Measurements from ENCODE around the gene IRF9.

The IRF9 gene

DNA sequence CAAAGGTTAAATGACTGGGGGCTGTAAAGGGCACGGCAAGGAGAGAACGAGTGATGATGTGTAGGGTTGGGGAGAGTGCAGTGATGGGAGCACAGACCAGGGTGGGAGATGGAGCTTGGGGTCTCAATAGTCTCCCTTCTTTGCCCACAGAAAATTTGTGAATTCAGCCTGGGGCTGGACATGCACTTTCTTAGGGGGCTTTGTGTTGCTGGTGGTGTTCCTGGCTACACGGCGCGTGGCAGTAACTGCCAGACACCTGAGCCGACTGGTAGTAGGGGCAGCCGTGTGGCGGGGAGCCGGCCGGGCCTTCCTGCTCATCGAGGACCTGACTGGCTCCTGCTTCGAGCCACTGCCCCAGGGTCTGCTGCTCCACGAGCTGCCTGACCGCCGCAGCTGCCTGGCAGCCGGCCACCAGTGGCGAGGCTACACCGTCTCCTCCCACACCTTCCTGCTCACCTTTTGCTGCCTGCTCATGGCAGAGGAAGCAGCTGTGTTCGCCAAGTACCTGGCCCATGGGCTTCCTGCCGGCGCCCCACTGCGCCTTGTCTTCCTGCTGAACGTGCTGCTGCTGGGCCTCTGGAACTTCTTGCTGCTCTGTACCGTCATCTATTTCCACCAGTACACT is 28.9 kb upstream of the IRF9 start:
- Histone ChIP-seq H3K27me3 (ENCODE audit: insufficient read depth, poor library complexity, severe bottlenecking) (no peaks in the 10 kb centered on the region), H3K4me3 (replicated peaks; ENCODE audit: insufficient read depth, low read length) (no peak overlapping the region), H3K27ac (replicated peaks) (no peak overlapping the region)
- no peak for DNase-seq (ENCODE audit: low read depth in 1 of 2, low spot score in 1 of 2)
- TF ChIP-seq, protein P1, sequence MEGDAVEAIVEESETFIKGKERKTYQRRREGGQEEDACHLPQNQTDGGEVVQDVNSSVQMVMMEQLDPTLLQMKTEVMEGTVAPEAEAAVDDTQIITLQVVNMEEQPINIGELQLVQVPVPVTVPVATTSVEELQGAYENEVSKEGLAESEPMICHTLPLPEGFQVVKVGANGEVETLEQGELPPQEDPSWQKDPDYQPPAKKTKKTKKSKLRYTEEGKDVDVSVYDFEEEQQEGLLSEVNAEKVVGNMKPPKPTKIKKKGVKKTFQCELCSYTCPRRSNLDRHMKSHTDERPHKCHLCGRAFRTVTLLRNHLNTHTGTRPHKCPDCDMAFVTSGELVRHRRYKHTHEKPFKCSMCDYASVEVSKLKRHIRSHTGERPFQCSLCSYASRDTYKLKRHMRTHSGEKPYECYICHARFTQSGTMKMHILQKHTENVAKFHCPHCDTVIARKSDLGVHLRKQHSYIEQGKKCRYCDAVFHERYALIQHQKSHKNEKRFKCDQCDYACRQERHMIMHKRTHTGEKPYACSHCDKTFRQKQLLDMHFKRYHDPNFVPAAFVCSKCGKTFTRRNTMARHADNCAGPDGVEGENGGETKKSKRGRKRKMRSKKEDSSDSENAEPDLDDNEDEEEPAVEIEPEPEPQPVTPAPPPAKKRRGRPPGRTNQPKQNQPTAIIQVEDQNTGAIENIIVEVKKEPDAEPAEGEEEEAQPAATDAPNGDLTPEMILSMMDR (IDR thresholded peaks at IDR 0.05; ENCODE audit: insufficient read depth, low read length), result no peak
- TF ChIP-seq, protein P2, sequence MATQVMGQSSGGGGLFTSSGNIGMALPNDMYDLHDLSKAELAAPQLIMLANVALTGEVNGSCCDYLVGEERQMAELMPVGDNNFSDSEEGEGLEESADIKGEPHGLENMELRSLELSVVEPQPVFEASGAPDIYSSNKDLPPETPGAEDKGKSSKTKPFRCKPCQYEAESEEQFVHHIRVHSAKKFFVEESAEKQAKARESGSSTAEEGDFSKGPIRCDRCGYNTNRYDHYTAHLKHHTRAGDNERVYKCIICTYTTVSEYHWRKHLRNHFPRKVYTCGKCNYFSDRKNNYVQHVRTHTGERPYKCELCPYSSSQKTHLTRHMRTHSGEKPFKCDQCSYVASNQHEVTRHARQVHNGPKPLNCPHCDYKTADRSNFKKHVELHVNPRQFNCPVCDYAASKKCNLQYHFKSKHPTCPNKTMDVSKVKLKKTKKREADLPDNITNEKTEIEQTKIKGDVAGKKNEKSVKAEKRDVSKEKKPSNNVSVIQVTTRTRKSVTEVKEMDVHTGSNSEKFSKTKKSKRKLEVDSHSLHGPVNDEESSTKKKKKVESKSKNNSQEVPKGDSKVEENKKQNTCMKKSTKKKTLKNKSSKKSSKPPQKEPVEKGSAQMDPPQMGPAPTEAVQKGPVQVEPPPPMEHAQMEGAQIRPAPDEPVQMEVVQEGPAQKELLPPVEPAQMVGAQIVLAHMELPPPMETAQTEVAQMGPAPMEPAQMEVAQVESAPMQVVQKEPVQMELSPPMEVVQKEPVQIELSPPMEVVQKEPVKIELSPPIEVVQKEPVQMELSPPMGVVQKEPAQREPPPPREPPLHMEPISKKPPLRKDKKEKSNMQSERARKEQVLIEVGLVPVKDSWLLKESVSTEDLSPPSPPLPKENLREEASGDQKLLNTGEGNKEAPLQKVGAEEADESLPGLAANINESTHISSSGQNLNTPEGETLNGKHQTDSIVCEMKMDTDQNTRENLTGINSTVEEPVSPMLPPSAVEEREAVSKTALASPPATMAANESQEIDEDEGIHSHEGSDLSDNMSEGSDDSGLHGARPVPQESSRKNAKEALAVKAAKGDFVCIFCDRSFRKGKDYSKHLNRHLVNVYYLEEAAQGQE (IDR thresholded peaks at IDR 0.05; ENCODE audit: insufficient replicate concordance, low read depth), result no peak
- TF ChIP-seq SPI1 (IDR thresholded peaks at IDR 0.05; ENCODE audit: borderline replicate concordance, low read depth) (no peak), POLR2AphosphoS5 (IDR thresholded peaks at IDR 0.05; ENCODE audit: low read depth) (no peak), GABPA (IDR thresholded peaks at IDR 0.05; ENCODE audit: low read depth) (no peak)

DNA sequence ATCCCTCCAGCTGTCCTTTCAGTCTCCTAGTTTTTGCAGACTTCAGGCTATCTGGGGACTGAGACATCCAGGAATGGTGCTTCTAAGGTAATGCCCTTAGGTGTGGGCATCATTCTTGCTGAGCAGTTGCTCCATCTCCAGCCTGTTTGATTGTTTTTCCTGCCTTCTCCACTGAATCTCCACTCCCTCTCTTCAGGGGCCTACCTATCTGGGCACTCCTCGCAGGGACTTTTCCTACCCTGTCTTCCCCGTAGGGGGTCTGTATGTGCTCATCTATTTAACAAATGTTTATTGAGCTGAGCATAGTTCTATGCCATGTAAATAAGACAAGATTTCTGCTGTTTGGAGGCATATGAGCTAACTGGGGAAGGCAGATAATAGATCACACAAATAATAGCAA is 28.1 kb upstream of the IRF9 start:
- no peak for DNase-seq (ENCODE audit: low read depth in 1 of 2, low spot score in 1 of 2)
- no peaks in the 10 kb centered on the region for H3K27me3 ChIP-seq (ENCODE audit: insufficient read depth, poor library complexity, severe bottlenecking)
- H3K27ac ChIP-seq (replicated peaks), result no peak overlapping the region
- TF ChIP-seq, protein P2 (IDR thresholded peaks at IDR 0.05; ENCODE audit: insufficient replicate concordance, low read depth), result no peak
- no peak for TF ChIP-seq GABPA (IDR thresholded peaks at IDR 0.05; ENCODE audit: low read depth)
- TF ChIP-seq, protein P1 (IDR thresholded peaks at IDR 0.05; ENCODE audit: insufficient read depth, low read length), result no peak
- no peak for TF ChIP-seq SPI1 (IDR thresholded peaks at IDR 0.05; ENCODE audit: borderline replicate concordance, low read depth)
- TF ChIP-seq POLR2AphosphoS5 (IDR thresholded peaks at IDR 0.05; ENCODE audit: low read depth), result no peak
- no peak overlapping the region for H3K4me3 ChIP-seq (replicated peaks; ENCODE audit: insufficient read depth, low read length)

DNA sequence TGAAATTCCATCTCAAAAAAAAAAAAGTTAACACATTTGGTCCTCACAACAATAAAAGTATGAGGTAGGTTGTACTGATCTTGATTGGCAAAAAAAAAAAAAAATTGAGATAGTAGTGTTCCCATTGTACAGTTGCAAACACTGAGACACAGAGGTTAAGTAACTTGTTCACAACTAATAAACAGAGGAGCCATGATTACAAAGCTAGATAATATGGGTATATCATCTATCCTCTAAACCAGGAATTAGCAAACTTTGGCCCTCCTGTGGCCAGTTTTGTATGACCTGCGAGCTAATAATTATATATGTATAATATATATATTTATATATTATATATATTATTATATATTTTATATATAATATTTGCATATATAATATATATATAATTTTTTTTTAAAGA is 27.3 kb upstream of the IRF9 start:
- H3K4me3 ChIP-seq (replicated peaks; ENCODE audit: insufficient read depth, low read length), result no peak overlapping the region
- no peak for TF ChIP-seq GABPA (IDR thresholded peaks at IDR 0.05; ENCODE audit: low read depth)
- no peak for TF ChIP-seq POLR2AphosphoS5 (IDR thresholded peaks at IDR 0.05; ENCODE audit: low read depth)
- TF ChIP-seq, protein P2 (IDR thresholded peaks at IDR 0.05; ENCODE audit: insufficient replicate concordance, low read depth), result no peak
- TF ChIP-seq SPI1 (IDR thresholded peaks at IDR 0.05; ENCODE audit: borderline replicate concordance, low read depth), result no peak
- TF ChIP-seq, protein P1 (IDR thresholded peaks at IDR 0.05; ENCODE audit: insufficient read depth, low read length), result no peak
- H3K27ac ChIP-seq (replicated peaks), result no peak overlapping the region
- no peaks in the 10 kb centered on the region for H3K27me3 ChIP-seq (ENCODE audit: insufficient read depth, poor library complexity, severe bottlenecking)
- no peak for DNase-seq (ENCODE audit: low read depth in 1 of 2, low spot score in 1 of 2)

Measured in HL-60 (cell line).